ENCODE results near the gene RAB31. TPM values are rescaled to one million over a fixed set of nuclear protein-coding genes. Genes with fewer than 3 reads are reported as not detected.

Gene RAB31
- total and polyA plus RNA-seq, 2 donors from 2014 or later: 17.3 to 77.1 TPM

DNA sequence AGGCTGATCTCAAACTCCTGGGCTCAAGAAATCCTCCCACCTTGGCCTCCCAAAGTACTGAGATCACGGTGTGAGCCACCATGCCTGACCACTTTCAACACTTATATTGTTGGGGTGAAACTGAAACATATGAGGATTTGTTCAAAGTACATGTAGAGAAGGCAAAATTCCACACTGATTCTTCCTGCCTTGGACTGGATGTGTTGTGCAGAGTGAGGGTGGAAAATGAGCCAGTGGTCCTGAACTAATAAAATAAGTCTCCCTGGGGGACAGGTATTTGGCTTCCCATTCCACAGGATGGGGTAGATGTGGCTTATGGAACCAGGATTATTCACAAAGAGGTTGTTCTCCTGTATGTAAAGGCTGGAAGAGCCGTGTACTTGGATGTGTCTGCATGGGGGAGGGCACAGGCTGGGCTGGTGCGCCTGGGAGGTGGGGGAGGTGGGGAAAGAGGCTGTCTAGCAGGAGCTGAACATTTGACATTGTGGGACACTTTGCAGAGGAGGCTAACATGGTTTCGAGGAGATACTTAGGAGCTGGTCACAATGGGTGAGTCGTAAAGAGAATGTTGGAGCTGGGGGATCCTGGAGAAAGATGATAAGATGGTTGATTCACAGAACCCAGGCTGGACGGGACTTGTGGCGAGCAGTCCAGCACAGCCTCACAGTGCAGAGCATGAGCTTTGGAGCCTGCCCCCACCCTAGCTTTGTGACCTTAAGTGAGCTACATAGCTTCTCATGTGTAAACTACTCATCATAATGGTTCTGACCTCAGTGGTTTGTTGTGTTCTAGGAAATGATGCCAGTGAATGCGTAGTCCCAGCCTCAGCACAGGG, 177.3 kb downstream of the RAB31 start, which contains the start of gene TXNDC2:
Gene TXNDC2, plus strand, starts transcription at position 804 of the 835 bp plus-strand sequence. CDS start 708 bp downstream, outside the sequence.
- no peak within 1 kb of the TSS for H3K9ac ChIP-seq (ENCODE audit: low read length in 3 of 3)
- no peaks in the 10 kb centered on the region for H3K4me1 ChIP-seq (ENCODE audit: control insufficient read depth in 2 of 3, insufficient read depth in 2 of 3, low read depth in 1 of 3, low read length in 3 of 3)
- FAIRE-seq (no peak), DNase-seq (no peak)
- H3K4me3 ChIP-seq (ENCODE audit: low read length in 3 of 3): no peak within 1 kb of the TSS
- H3K27me3 ChIP-seq (ENCODE audit: control insufficient read depth, insufficient read depth, low read length): no peaks in the 10 kb centered on the region
- intact Hi-C loops (cut with DNase I): no loop called here
- TF ChIP-seq, protein P1, sequence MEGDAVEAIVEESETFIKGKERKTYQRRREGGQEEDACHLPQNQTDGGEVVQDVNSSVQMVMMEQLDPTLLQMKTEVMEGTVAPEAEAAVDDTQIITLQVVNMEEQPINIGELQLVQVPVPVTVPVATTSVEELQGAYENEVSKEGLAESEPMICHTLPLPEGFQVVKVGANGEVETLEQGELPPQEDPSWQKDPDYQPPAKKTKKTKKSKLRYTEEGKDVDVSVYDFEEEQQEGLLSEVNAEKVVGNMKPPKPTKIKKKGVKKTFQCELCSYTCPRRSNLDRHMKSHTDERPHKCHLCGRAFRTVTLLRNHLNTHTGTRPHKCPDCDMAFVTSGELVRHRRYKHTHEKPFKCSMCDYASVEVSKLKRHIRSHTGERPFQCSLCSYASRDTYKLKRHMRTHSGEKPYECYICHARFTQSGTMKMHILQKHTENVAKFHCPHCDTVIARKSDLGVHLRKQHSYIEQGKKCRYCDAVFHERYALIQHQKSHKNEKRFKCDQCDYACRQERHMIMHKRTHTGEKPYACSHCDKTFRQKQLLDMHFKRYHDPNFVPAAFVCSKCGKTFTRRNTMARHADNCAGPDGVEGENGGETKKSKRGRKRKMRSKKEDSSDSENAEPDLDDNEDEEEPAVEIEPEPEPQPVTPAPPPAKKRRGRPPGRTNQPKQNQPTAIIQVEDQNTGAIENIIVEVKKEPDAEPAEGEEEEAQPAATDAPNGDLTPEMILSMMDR (IDR thresholded peaks at IDR 0.05; ENCODE audit: borderline replicate concordance, extremely low read depth, insufficient read depth): no peak
- H3K9me3 ChIP-seq (ENCODE audit: control insufficient read depth in 2 of 3, insufficient read depth in 1 of 3, low read length in 3 of 3): no peaks in the 10 kb centered on the region
- no peaks in the 10 kb centered on the region for H3K36me3 ChIP-seq (ENCODE audit: control insufficient read depth in 2 of 3, insufficient read depth in 3 of 3, low read length in 3 of 3)
- H3K27ac ChIP-seq (ENCODE audit: low read depth in 2 of 2, low read length in 2 of 2): no peak within 1 kb of the TSS

DNA sequence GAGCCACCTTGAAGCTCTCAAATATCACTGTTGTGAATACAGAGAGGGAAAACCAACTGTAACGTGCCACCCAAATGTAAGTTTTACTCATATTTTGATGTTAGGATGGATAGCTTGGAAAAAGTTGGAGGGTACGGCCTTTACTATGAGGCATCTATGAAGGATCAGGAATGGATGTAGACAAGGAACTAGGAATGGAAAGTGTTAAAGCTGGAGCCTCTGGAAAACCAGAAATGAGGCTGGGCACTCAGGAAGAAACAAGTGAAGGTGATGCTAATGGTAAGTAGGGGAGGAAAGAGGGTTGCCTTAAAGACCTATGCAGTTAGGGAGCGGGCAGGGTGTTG, 177.9 kb downstream of the RAB31 start:
- H3K36me3 ChIP-seq (ENCODE audit: control insufficient read depth in 2 of 3, insufficient read depth in 3 of 3, low read length in 3 of 3): no peaks in the 10 kb centered on the region
- intact Hi-C loops (cut with DNase I): no loop called here
- FAIRE-seq: no peak
- H3K4me3 ChIP-seq (ENCODE audit: low read length in 3 of 3): no peak overlapping the region
- no peak overlapping the region for H3K9ac ChIP-seq (ENCODE audit: low read length in 3 of 3)
- no peaks in the 10 kb centered on the region for H3K4me1 ChIP-seq (ENCODE audit: control insufficient read depth in 2 of 3, insufficient read depth in 2 of 3, low read depth in 1 of 3, low read length in 3 of 3)
- DNase-seq: no peak
- H3K27me3 ChIP-seq (ENCODE audit: control insufficient read depth, insufficient read depth, low read length): no peaks in the 10 kb centered on the region
- TF ChIP-seq, protein P1 (IDR thresholded peaks at IDR 0.05; ENCODE audit: borderline replicate concordance, extremely low read depth, insufficient read depth): no peak
- no peaks in the 10 kb centered on the region for H3K9me3 ChIP-seq (ENCODE audit: control insufficient read depth in 2 of 3, insufficient read depth in 1 of 3, low read length in 3 of 3)
- H3K27ac ChIP-seq (ENCODE audit: low read depth in 2 of 2, low read length in 2 of 2): no peak overlapping the region

DNA sequence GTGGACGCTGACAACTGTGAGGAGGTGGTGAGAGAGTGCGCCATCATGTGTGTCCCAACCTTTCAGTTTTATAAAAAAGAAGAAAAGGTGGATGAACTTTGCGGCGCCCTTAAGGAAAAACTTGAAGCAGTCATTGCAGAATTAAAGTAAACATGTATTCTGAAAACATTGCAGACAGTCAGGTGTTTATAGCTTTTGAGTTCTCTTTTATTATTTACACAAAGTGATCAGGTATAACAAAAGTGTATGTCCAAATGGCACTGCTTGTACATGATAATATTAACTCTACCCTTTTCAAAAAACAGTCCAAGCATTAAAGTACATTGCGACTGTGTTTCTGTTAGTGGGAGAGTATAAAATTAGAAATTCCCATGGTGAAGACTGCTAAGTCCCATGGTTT, 179.9 kb downstream of the RAB31 start:
- H3K9ac ChIP-seq (ENCODE audit: low read length in 3 of 3): no peak overlapping the region
- no peak overlapping the region for H3K4me3 ChIP-seq (ENCODE audit: low read length in 3 of 3)
- FAIRE-seq (no peak), DNase-seq (no peak)
- H3K27ac ChIP-seq (ENCODE audit: low read depth in 2 of 2, low read length in 2 of 2): no peak overlapping the region
- intact Hi-C loops (cut with DNase I): no loop called here
- H3K4me1 ChIP-seq (ENCODE audit: control insufficient read depth in 2 of 3, insufficient read depth in 2 of 3, low read depth in 1 of 3, low read length in 3 of 3): no peaks in the 10 kb centered on the region
- TF ChIP-seq, protein P1 (IDR thresholded peaks at IDR 0.05; ENCODE audit: borderline replicate concordance, extremely low read depth, insufficient read depth): no peak
- no peaks in the 10 kb centered on the region for H3K36me3 ChIP-seq (ENCODE audit: control insufficient read depth in 2 of 3, insufficient read depth in 3 of 3, low read length in 3 of 3)
- H3K9me3 ChIP-seq (ENCODE audit: control insufficient read depth in 2 of 3, insufficient read depth in 1 of 3, low read length in 3 of 3): no peaks in the 10 kb centered on the region
- no peaks in the 10 kb centered on the region for H3K27me3 ChIP-seq (ENCODE audit: control insufficient read depth, insufficient read depth, low read length)
